Panc1 (cell line): ENCODE results near the gene PLN. TPM values are rescaled to one million over a fixed set of nuclear protein-coding genes. Genes with fewer than 3 reads are reported as not detected.

Experiments used
- ATAC-seq: fragments of 200-7000 bp; cut with Tn5 transposase; 2 replicates; pipeline ENCODE4 v1.9.1; 2020; ENCODE audit warnings: mild to moderate bottlenecking, moderate library complexity
- BruUV-seq: library from RNA; stranded (reverse); fragments of 400-500 nt; replicated peaks from 2 replicates; lab custom pipeline; 2021; lab: Mats Ljungman, UMichigan
- CTCF ChIA-PET: fragments of 300-600 bp; sonication (Branson Sonifier 250); formaldehyde crosslinking; loops from one replicate; lab custom pipeline; 2022; ENCODE audit warnings: antibody characterized with exemption; lab: Charles Lee
- POLR2A ChIA-PET: fragments of 300-600 bp; sonication (Branson Sonifier 250); formaldehyde crosslinking; loops from one replicate; lab custom pipeline; 2022; ENCODE audit warnings: antibody characterized with exemption; lab: Charles Lee
- DNase-seq: peaks from one replicate; pipeline ENCODE4 v3.0.0-alpha.2; 2010; ENCODE audit warnings: low read depth, low spot score
- H3K27ac ChIP-seq: 2 replicates; pipeline ENCODE4 v1.5.1; 2011; ENCODE audit warnings: mild to moderate bottlenecking, low read length, inconsistent platforms
- H3K27me3 ChIP-seq: fragments of 200-500 bp; sonication (Bioruptor generic); 2 replicates; pipeline ENCODE4 v1.6.0; 2014; ENCODE audit warnings: low read length, inconsistent platforms; ENCODE audit not compliant: control insufficient read depth, insufficient read depth
- H3K36me3 ChIP-seq: fragments of 200-500 bp; sonication (Bioruptor generic); 2 replicates; pipeline ENCODE4 v1.5.1; 2014; ENCODE audit warnings: inconsistent platforms, mild to moderate bottlenecking, low read length, moderate library complexity; ENCODE audit not compliant: control insufficient read depth, insufficient read depth
- H3K4me1 ChIP-seq: 2 replicates; pipeline ENCODE4 v1.5.1; 2011; ENCODE audit warnings: inconsistent platforms, mild to moderate bottlenecking, low read length, moderate library complexity; ENCODE audit not compliant: control insufficient read depth, insufficient read depth
- H3K4me3 ChIP-seq, 2 experiments: 2 replicates each; pipeline ENCODE4 v1.5.1; 2011 to 2012; ENCODE audit warnings: low read depth in 2 of 2, low read length in 2 of 2, mild to moderate bottlenecking in 2 of 2, inconsistent platforms in 1 of 2, moderate library complexity in 1 of 2
- H3K9me3 ChIP-seq: fragments of 200-500 bp; sonication (Bioruptor generic); 2 replicates; pipeline ENCODE4 v1.5.1; 2014; ENCODE audit warnings: low read depth, mild to moderate bottlenecking, inconsistent platforms, low read length, moderate library complexity; ENCODE audit not compliant: control insufficient read depth, insufficient read depth
- SIN3A ChIP-seq: IDR thresholded peaks from 2 replicates; pipeline ENCODE4 v1.6.1; 2012; ENCODE audit warnings: low read depth, mild to moderate bottlenecking, low read length, moderate library complexity, borderline replicate concordance; ENCODE audit not compliant: insufficient read depth
- TCF7L2 ChIP-seq: IDR thresholded peaks from 2 replicates; pipeline ENCODE4 v1.6.1; 2011; ENCODE audit warnings: mild to moderate bottlenecking, low read depth, low read length, inconsistent platforms
- in situ Hi-C: cut with HindIII; loops from 2 replicates; pipeline ENCODE4 v1.10.0; 2016; ENCODE audit warnings: low sequenced_read_pairs, low pct_unique_long_range_greater_than_20kb
- intact Hi-C: fragments of 100-400 bp; cut with micrococcal nuclease; formaldehyde crosslinking; loops from one replicate; pipeline ENCODE4 v1.10.0; 2022; ENCODE audit not compliant: unreplicated experiment
- total RNA-seq: library from RNA; stranded (reverse); gene quantifications from one replicate; pipeline ENCODE4 v1.2.1, GENCODE V29; 2021; ENCODE audit not compliant: unreplicated experiment
- TF ChIP-seq, protein P1 (sequence below): fragments of 450-650 bp; IDR thresholded peaks from 2 replicates; pipeline ENCODE4 v1.5.1; 2017; ENCODE audit warnings: mild to moderate bottlenecking

PLN gene
- total RNA-seq, 1 experiment from 2014 or later = not detected

DNA sequence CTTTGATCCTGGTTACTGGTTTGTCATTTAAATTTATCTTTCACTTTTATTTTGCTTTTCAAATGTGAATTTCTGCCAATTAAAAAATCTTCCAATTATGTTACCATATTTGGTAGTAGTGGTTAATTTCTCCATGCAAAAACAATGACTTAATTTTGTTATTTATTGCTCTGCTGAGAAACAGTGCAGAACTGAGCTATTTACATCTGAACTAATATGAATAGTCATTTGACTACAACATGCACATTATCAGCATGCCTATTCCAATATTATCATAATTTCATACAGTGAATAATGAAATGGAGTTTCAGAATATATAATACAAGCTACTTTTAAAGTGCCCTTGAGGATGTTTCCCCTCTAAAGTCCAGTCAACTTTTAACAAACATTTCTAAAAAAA is 517 bp downstream of the PLN start:
- Histone ChIP-seq H3K36me3 (no peaks in the 10 kb centered on the region), H3K9me3 (no peaks in the 10 kb centered on the region), H3K27me3 (no peaks in the 10 kb centered on the region), H3K4me1 (no peaks in the 10 kb centered on the region), H3K27ac (no peak overlapping the region), H3K4me3 (no peak overlapping the region)
- DNase-seq (no peak), ATAC-seq (no peak)
- ChIA-PET CTCF (no interaction called here), POLR2A (no interaction called here)
- intact Hi-C loops = loop anchor here (1.0 to 10.0 kb wide), 2 partner anchors 261 to 704 kb away; no protein-coding TSS in a partner anchor
- no peak for TF ChIP-seq SIN3A
- TF ChIP-seq, protein P1, sequence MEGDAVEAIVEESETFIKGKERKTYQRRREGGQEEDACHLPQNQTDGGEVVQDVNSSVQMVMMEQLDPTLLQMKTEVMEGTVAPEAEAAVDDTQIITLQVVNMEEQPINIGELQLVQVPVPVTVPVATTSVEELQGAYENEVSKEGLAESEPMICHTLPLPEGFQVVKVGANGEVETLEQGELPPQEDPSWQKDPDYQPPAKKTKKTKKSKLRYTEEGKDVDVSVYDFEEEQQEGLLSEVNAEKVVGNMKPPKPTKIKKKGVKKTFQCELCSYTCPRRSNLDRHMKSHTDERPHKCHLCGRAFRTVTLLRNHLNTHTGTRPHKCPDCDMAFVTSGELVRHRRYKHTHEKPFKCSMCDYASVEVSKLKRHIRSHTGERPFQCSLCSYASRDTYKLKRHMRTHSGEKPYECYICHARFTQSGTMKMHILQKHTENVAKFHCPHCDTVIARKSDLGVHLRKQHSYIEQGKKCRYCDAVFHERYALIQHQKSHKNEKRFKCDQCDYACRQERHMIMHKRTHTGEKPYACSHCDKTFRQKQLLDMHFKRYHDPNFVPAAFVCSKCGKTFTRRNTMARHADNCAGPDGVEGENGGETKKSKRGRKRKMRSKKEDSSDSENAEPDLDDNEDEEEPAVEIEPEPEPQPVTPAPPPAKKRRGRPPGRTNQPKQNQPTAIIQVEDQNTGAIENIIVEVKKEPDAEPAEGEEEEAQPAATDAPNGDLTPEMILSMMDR = no peak
- no TSS peak for BruUV-seq
- in situ Hi-C loops = no loop called here

DNA sequence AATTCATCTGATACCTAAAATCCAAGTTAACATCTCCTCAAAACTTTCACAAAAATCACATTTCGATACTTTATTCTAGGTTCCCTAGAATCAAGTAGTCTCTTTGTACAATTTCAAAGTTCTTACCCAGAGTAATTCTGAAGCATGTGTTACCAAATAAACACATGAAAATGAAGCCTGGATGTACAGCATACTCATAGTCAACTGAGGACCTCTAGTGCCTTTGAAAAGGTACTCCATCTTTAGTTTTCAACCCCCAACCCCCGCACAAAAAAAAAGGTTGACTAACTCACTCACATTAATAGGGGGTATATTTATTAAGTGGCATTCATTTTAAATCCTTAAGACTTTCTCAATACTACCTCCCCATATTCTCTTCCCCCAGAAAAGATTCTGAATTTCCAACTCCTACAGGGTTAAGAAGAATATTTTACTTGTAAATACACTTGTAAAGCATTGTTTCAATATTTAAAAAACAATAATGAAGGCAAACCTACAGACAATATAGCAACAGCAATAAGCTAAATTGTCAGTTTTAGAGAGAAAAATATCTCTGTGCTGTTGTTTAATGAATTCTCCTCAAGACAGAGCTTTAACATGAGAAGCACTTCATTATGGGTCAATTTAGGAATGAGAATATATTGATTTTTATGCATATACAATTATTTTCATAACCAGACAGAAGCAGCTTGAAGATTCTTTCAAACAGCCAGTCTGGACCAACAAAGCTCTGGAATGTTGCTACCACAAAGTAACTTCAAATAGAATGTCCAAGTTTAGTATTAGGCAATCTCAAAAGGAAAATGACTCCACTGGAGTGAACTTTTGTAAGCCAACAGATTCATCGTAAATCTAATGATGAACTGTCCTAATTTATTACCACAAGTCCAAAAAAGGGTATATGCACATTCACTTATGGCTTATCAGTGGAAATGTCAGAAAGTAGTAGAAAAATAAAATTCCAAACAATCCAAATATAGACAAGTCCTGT is 3.3 kb downstream of the PLN start:
- in situ Hi-C loops (no loop called here), intact Hi-C loops (loop anchor here (1.0 to 5.0 kb wide), 2 partner anchors 267 to 574 kb away; no protein-coding TSS in a partner anchor)
- DNase-seq (peak; percentile 30), ATAC-seq (peak; percentile 81)
- Histone ChIP-seq H3K9me3 (no peaks in the 10 kb centered on the region), H3K36me3 (no peaks in the 10 kb centered on the region), H3K27ac (no peak overlapping the region), H3K27me3 (no peaks in the 10 kb centered on the region), H3K4me3 (no peak overlapping the region), H3K4me1 (no peaks in the 10 kb centered on the region)
- no TSS peak for BruUV-seq
- TF ChIP-seq TCF7L2 = no peak
- TF ChIP-seq, protein P1 = peak; percentile 75; the same call in 1 of the 2 replicates
- ChIA-PET CTCF (no interaction called here), POLR2A (no interaction called here)

DNA sequence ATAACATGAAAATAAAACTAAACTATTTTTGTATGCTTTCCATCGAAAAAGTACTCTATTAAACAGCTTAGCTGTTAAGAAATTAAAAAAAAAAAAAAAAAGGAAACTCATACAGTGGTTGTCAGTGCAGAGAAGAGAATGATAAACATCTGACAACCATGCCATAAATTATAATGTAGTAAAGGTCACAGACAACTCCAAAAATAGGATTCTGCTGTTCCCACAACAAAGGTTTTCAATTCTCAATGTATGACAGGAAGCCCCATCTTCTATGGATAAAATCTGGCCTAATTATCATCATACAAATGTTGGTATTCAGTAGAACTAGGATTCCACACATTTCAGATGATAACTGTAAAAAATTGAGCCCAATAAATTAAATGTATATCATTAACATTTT is 5.0 kb downstream of the PLN start:
- DNase-seq (no peak), ATAC-seq (no peak)
- no peaks in the 10 kb centered on the region for H3K9me3 ChIP-seq
- in situ Hi-C loops (no loop called here), intact Hi-C loops (loop anchor here (5.0 kb wide), 1 partner anchor 576 kb away; no protein-coding TSS in a partner anchor)
- H3K4me1 ChIP-seq = no peaks in the 10 kb centered on the region
- ChIA-PET POLR2A (no interaction called here), CTCF (no interaction called here)
- no peak for TF ChIP-seq SIN3A
- TF ChIP-seq, protein P1 = no peak
- no peak overlapping the region for H3K27ac ChIP-seq
- BruUV-seq = no TSS peak
- no peaks in the 10 kb centered on the region for H3K27me3 ChIP-seq
- H3K4me3 ChIP-seq = no peak overlapping the region
- H3K36me3 ChIP-seq = no peaks in the 10 kb centered on the region
